ENCODE data around the gene TMPRSS13.

TMPRSS13 gene

DNA sequence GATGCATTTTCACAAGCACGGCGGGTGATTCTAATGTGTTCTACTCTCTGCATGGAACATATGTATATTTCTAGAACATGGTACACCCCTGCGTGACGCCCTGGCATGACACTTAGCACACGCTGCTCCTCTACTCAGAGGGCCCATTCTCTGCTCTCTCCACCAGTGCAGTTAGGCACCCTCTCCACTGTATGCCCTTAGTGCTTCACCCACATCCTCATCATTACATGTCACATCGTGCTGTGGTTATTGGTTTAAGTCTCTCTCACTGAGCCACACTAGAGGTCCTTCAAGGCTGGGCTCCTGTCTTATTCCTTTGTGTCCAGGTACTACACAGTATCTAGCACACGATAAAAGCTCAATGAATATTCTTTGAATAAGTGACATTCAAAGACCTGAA is 16.7 kb downstream of the TMPRSS13 start:
- DNase-seq (ENCODE audit: low spot score) = no peak

DNA sequence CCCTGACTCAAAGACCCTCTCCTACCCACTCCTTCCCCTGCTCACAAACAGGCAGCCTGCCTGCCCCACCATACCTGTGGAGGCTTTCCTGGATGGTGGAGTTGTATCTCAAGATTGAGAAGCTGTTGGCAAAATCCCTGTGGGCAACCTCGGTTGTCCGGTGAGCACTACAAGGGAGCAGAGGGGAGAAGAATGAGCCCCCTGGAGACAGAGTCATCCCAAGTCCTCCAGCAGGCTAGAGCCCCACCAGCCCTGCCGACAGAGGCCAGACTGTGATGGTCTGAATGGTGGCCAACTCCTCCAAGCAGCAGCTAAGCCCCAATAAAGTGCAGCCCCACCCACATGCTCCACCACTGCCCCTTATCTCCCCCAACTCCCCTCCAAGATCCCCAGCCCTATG is 17.5 kb downstream of the TMPRSS13 start:
- DNase-seq (ENCODE audit: low spot score) = no peak

DNA sequence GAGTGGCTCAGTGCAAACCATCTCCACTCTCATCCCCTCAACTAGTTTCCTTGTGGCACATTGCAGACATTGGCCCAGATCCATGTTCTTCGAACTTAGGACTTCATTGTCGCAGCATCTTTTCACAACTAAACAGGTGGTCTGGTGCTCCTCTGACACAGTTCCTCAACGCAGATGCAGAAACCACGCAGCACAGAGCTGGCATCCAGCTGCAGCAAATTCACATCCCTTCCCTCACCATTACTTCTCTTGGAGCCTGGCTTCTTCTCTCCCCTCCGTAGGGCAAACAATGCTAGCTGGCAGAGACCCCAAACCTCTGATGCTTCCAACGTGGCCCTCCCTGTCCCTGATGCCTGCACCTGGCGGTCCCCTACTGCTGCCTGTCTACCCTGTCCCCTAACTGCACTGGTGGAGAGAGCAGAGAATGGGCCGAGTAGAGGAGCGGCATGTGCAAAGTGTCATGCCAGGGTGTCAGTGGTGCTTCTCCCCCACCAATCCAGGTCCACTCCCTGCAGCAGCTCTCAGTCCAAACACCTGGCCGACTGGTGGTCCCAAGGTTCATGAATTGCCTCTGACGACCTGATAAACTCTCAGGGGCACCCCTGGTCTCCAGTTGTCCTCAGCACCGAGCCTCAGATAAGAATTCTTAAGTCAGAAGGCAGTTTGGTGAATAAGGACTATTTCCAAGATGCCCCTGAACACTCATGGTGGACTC is 18.1 kb downstream of the TMPRSS13 start:
- DNase-seq (ENCODE audit: low spot score) = no peak

DNA sequence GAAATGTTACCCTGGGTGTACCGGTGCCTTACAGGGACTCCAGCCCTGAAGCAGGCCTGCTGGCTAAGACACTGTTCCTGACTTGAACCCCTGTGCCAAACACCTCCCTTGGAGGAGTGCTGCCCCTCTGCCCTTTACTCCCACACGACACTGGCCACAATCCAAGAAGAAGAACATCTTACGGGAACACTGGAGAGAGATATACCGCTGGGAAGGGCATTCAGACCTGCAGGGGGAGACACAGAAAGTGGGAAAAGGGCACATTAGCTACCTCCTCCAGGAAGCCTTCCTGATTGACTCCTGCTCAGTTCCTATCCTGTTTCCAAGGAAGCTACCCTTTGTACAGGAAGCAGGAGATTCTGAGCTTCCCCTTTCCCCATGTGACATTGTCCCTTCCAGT is 18.7 kb downstream of the TMPRSS13 start:
- no peak for DNase-seq (ENCODE audit: low spot score)

DNA sequence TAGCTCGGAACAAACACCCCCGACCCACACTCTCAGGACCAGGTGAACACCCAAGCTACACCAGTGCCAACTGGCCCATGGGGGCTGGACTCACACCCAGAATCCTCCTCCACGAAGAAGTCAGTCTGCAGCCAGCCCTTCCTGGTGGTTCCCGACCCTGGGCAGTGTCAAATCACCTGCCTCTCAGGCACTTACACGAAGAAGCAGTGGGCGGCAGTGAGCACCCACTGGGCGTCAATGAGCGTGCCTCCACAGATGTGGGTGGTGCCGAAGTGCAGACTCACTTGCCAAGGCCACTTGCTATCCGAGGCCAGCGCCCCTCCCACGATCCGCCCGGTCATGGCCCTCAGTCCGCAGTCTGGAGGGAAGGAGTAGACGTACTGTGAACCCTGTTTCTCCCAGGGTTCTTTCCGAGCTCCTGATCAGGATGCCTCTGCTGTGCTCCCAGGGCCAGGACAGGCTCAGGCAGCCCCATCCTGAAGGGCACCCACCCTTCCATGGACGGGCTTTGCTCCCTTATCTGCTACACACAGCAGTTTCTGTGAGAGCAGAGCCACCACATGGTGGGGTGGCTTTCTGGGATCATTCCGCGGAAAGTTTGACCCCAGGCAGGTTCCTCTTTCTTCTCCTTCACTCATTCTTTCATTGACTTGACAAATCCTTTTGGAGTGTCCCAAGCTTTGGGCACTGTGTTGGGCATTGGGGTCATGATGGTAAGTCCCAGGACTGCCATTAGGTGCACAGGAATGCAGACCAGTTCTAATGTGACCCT is 19.4 kb downstream of the TMPRSS13 start:
- DNase-seq (ENCODE audit: low spot score) = no peak

DNA sequence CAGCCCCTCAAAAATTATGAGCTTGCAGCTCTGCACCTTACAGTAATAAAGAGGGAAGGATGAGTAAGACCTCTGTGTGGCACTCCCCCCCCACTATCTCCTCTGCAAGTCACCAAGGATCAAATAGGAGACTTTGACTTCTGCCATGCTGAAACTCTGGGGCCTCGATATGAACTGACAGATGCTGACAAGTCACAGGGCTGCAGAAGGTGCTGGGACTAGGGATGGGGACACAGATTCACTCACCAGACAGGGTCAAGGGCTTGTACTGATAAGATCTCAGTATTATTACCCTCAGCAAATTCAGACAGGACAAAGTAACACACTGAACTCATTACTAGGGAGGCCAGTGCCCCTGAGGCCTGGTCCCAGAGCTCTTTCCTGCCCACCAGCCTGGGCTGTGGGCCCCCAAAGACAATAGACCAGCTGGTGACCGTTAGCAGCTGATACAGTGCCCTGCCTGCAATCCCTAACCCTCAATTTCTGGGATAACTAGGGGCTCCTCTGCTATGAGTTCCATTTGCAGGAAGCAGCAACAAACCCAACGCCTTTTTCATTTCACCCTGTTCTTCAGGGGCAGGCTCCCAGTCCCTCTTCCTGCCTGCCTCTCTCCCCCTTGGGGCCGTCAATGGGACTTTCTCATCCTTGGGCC is 20.1 kb downstream of the TMPRSS13 start:
- no peak for DNase-seq (ENCODE audit: low spot score)

DNA sequence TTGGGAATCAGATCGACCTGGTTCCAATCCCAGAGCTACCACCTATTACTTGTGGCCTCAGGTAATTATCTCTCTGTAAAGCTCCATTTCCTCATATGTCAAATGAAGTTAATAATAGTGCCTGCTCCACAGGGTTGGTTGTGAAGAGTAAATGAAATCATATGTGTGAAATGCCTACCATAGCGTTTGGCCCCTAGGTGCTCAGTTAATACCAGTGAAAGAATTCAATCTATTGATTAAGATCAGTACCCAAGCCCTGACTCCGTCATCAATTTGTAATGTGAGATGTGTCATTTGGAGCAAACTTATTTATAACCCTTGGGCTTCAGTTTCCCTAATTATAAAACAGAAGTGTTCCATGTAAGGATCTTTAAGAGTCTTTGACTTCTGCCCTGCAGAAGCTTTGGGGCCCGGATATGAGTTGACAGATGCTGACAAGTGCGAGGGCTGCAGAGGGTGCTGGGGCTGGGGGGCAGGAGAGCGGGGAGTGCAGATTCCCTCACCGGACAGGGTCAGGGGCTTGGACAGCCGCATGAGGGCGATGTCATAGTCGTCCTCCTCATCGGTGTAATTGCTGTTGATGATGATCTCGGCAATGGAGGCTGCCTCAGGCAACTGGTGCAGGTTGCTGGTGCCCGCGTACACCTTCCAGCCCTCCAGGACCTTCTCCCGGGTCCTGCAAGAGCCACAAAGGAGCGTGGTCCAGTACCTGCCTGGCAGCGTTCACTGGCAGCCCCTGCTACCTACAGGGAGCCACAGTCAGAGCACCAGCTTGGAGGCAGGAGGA is 20.9 kb downstream of the TMPRSS13 start:
- no peak for DNase-seq (ENCODE audit: low spot score)

DNA sequence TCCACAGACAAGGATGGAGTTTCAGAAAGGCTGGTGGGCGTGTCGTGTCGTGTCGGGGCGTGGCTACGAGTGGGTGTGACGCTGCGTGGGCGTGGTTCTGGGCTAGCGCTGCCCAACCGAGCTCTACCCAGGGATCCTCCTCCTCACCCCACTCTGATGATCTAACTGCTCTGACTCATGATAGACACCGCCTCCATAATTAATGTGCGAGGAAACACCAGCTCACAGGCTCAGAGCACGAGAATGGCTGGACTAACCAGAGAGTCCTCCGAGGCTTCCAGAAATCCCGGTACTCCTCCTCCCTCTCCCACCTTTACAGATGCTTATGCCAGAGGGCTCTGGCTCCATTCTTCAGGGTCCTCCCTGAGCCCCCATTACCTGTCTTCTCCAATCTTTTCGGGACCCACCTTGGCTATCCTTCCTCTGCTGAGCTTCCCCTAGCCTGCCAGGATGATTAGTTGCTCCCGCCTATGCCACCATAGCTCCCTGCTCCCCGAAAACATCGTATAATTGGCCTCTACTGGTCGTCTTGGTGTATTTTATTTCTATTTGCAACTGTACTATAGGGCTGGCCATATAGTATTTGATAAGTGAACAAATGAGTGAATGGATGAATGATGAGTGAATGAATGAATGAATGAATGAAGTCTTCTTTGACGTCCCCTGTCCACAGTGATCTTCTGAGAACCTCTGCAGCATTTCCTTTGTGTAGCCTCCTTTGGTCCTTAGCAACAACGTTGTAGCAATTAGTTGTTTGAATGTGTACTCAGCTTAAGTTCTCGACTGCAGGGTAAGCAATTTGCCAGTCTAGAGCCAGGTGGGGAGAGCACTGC is 21.7 kb downstream of the TMPRSS13 start:
- no peak for DNase-seq (ENCODE audit: low spot score)

DNA sequence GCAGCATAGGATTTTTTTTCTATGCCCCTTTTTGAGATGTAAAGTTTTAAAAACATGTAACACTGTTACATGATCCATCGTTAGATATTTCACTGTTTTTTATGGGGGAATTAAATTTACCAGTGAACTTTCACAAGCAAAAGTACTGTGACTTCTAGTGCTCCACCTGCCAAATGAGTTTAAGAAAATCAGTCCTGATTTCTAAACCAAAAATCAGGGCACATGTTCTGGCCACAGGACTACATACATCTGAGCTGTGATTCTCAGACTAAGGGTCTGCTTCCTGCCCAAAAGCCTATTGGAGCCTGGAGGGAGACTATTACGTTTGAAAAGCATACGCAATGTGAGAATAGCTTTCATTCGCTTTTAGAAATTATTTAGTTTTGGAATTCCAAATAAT is 22.5 kb downstream of the TMPRSS13 start:
- DNase-seq (ENCODE audit: low spot score) = no peak

DNA sequence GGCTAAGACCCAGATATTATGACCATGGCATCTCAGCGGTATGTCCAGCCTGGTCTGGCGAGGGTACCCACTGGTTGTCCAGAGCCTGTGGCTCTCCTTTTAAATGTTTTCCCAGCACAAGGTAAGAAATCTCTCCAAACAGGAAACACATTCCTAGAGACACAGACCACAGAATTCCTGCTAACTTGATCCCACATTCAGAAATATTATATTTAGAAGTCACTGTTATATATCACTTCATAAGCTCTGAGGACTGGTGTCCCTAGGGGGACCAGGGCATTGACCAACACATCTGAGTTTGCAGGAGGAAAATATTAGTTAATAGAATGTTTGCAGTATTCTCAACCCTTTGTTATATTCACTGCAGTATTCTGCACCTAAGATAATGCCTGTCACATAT is 23.1 kb downstream of the TMPRSS13 start:
- no peak for DNase-seq (ENCODE audit: low spot score)

DNA sequence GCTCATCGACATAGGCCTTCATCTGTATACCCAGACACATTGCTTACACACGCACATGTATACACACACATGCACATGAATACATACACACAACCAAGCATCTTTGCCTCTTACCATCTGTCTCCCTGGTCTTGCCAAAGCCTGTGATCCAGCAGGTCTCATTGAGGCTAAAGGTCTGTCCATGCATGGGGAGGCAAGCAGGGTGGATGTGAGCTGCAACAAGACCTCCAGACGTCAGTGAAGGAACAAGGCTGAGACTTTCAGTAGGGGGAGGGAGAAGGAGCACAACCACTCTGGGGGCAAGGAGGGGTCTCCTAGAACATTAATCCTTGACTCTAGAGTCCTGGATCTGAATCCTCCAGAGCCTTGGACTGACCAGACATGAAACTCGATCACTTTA is 23.7 kb downstream of the TMPRSS13 start:
- DNase-seq (ENCODE audit: low spot score) = no peak

DNA sequence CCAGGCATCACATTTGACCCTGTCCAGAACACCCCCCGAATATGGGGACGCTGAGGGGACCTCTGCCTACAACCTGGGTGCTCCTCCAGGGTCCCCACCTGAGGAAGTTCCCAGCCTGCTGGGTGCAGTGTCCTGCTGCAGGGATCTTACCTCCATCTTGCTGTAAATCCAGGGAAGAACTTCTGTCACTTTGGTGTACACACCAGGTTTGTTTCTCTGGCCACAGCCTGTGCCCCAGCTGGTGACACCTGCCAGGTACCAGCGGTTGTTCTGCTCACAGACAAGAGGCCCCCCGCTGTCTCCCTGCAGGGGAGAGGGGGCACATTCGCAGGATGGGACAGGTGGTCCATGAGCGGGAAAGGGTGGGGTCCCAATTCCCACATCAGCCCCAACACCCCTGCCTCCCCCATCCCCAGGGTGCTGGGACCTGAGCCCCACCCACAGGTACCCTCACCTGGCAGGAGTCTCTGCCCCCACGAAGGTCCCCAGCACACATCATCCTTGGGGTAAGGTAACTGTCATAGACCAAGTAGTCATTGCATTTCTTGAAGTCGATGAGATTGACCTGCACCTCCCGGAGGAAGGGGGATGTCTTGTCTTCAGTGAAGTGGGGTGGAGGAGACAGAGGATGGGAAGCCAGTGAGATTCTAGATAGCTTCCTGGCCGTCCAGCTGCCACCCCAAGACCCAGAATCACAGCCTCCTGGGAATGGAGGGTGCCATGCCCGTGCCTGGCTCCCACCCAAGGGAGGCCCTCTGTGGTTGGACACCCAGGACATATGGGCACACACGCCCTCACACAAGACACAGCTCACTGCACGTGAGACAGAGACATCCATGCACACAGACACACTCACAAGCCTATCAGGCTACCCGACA is 25.5 kb downstream of the TMPRSS13 start:
- no peak for DNase-seq (ENCODE audit: low spot score)

DNA sequence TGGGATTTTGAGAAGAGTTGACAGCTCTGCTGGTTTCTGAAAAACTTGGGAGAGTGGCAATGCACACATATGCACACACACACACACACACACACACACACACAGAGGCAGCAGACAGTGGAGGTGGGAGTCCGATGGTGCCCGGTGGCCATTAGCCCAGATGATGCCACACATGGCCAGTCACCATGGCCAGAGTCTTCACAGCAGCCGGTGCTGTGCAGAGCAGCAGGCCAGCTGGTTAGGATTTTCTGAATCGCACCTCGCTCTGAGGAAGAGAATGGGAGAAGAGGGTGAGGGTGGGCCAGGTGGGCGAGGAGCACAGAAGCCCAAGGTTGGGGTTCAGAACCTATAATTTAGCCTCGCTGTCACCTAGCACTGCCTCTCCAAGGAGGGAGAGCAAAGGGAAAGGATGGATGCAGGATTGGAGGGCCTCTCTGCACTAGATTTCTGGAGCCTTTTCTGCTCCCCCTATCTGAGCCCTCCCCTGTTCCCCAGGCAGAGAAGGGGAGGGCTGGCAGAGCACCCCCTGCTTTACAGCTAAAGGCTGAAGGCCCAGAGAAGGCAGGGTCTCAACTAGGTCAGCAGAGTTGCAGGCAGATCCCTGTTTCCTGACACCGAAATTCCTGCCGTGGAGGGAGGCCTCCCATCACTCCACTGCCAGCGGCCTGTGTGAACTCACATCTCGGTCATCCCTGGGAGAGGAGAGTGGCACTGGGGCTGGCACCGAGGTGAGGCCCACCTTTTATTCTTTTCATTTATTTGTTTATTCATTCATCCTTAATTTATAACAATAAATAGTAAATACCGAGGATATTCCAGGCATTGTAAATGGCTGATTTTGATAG is 27.0 kb downstream of the TMPRSS13 start:
- no peak for DNase-seq (ENCODE audit: low spot score)

DNA sequence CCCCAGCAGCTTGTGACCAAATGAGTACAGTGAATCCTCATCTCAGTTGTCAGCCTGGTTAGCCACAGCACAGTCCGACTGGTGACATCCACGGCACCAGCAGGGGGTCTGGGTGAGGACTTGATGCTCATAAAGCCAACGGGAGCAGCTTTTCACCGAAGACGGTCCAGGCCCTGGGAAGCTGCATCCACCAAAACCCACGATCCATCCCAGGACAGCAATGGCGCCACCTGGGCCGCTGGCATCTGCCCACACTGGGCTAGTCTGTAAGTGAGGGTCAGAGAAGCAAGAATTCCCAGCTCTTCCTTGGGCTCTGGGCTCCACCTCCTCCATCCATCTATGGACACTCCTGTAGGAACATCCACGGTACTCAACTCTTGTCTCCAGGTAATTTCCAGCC is 27.6 kb downstream of the TMPRSS13 start:
- DNase-seq (ENCODE audit: low spot score) = no peak

DNA sequence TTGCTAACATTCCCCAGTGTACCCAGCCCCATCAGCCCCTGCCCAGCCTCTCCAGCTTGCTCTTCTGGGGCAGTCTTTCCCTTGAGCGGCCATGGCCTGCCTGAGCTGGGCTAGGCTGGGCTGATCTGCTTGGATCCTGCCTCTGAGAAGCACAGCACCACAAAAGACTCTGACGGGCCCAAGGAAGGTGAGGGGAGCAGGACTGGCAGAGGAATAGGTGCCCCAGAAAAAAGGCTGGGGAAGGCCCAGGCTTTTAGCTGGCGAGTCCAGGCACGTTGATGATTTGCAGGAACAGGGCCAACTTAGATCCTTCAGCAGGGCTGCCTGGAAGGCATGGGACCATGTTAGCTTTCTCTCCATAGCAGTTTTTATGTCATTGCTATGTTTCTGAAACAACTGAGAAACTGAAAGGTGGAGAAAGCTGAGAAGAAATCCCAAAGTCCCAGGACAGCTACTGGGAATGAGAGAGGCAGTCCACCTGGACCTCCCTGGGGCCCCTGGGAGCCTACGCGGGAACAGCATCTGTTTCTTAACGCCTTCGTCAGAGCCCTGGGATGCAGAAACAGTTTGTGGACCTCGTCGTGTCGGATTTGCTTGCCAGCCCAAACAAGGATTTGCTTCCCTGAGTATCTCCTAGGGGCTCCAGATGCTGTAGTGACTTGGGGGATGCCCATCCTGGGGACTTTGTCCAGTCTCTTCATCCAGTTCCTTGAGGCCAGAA is 28.3 kb downstream of the TMPRSS13 start:
- no peak for DNase-seq (ENCODE audit: low spot score)

DNA sequence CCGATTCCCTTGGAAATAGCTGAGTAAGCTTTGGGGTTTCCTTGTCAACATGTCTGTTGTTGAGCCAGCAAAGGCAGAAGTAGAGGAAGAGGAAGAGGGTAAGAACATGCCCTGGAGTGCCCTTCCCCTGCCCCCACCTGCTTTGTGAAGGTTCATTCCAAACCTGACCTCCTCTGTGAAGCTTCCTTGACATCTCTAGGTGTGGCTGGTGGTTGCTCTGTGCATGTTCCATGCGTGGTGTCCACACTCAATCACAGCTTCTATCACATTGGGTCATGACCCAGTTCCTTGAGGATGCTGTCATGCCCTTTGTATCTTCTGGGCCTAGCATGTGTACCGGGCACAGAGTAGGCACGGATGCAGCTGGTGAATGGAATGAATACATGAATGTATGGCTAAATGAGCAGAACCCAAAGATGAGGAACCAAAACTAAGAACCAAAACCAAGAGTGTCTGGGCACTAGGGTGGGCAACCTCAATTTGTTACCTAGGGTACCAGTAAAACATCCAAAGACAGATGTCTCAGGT is 29.0 kb downstream of the TMPRSS13 start:
- DNase-seq (ENCODE audit: low spot score) = no peak

DNA sequence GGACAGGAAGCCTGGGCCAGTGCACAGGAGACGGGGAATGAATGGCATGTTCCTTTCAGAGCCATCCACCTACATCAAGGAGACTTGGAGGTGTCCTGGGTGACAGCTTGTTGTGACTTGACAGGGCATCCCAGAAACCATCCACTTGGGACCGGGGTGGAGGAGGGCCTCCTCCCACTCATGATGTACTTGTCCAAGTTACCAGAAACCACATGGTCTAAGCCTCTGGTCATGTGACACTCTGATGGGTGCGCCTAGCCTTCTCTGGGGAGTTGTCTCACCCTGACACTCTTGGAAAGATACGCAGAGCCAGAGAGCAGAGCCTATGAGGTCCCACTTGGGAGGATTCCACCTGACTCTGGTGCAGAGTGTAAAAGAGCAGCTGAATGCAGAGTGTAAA is 31.1 kb downstream of the TMPRSS13 start:
- no peak for DNase-seq (ENCODE audit: low spot score)

DNA sequence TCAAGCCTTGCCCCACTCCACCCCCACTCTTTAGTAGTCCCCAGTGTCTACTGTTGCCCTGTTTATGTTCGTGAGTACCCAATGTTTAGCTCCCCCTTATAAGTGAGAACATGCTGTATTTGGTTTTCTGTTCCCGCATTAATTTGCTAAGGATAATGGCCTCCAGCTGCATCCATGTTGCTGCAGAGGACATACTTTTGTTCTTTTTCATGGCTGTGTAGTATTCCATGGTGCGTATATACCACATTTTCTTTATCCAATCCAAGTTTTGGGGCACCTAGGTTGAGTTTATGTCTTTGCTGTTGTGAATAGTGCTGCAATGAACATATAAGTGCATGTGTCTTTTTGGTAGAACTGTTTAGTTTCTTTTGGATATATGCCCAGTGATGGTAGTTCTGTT is 36.6 kb downstream of the TMPRSS13 start:
- DNase-seq (ENCODE audit: low spot score) = no peak

DNA sequence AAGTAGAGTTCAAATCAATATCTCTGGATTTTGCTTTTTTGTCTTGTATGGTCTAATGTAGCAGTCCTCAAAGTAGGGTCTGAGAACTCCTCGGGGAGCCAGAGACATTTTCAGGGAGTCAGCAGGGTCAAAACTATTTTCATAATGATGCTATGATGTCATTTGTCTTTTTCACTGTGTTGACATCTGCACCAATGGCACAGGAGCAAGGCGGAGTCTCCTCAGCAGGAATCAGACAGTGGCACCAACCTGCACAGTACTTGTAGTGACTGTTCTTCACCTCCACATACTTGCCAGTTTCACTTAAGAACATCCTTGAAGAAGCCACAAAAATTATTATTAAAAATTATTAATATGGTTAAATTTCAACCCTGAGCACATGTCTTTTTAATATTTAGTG is 37.8 kb downstream of the TMPRSS13 start:
- no peak for DNase-seq (ENCODE audit: low spot score)
